Ectodermal cell (in vitro differentiated cells): ENCODE measurements around the gene PLXNA2.

Source experiments
- H3K27ac ChIP-seq: 2 replicates; pipeline ENCODE4 v1.7.0; 2013; ENCODE audit warnings: mild to moderate bottlenecking, low read depth, low read length; ENCODE audit not compliant: insufficient read depth, poor library complexity, severe bottlenecking
- H3K27me3 ChIP-seq: 2 replicates; pipeline ENCODE4 v1.7.0; 2013; ENCODE audit warnings: mild to moderate bottlenecking, low read length; ENCODE audit not compliant: insufficient read depth, control insufficient read depth, poor library complexity, severe bottlenecking
- H3K36me3 ChIP-seq: one replicate; pipeline ENCODE4 v1.7.0; 2013; ENCODE audit warnings: low read length; ENCODE audit not compliant: control insufficient read depth, insufficient read depth
- H3K4me1 ChIP-seq: one replicate; pipeline ENCODE4 v1.7.0; 2013; ENCODE audit warnings: low read length; ENCODE audit not compliant: control insufficient read depth, insufficient read depth
- H3K4me3 ChIP-seq: 2 replicates; pipeline ENCODE4 v1.7.0; 2013; ENCODE audit warnings: low read depth, low read length, control low read depth; ENCODE audit not compliant: insufficient read depth
- H3K9me3 ChIP-seq: 2 replicates; pipeline ENCODE4 v1.7.0; 2013; ENCODE audit warnings: mild to moderate bottlenecking, low read length, moderate library complexity; ENCODE audit not compliant: control insufficient read depth
- WGBS, 2 experiments: methylation state at CpG; one replicate each; pipeline ENCODE4 v1.1.7; 2013; ENCODE audit warnings: missing lambda C conversion rate in 2 of 2; 5-methylcytosine and 5-hydroxymethylcytosine counted together

The PLXNA2 gene

GRCh38 chr1:208265122-208265469, 20.9 kb upstream of the PLXNA2 start:
- Histone ChIP-seq H3K9me3 (no peaks in the 10 kb centered on the region), H3K27ac (no peak overlapping the region), H3K4me3 (no peak overlapping the region), H3K4me1 (peaks cover 18% of the 10 kb centered on the region), H3K36me3 (no peaks in the 10 kb centered on the region), H3K27me3 (peaks cover 7% of the 10 kb centered on the region)
- 96 to 100% methylated on average over 2 of the region's 2 CpGs for WGBS, 2 experiments

GRCh38 chr1:208264469-208265121, 20.4 kb upstream of the PLXNA2 start:
- 74 to 80% methylated on average over 2 of the region's 2 CpGs for WGBS, 2 experiments
- no peaks in the 10 kb centered on the region for H3K36me3 ChIP-seq
- H3K4me3 ChIP-seq, result no peak overlapping the region
- no peaks in the 10 kb centered on the region for H3K9me3 ChIP-seq
- H3K27ac ChIP-seq, result no peak overlapping the region
- H3K4me1 ChIP-seq, result peaks cover 13% of the 10 kb centered on the region
- H3K27me3 ChIP-seq, result peaks cover 7% of the 10 kb centered on the region

GRCh38 chr1:208261874-208262273, 17.7 kb upstream of the PLXNA2 start:
- no peaks in the 10 kb centered on the region for H3K9me3 ChIP-seq
- no peak overlapping the region for H3K4me3 ChIP-seq
- no peaks in the 10 kb centered on the region for H3K4me1 ChIP-seq
- H3K27me3 ChIP-seq, result no peaks in the 10 kb centered on the region
- H3K27ac ChIP-seq, result no peak overlapping the region
- no peaks in the 10 kb centered on the region for H3K36me3 ChIP-seq
- WGBS, 2 experiments, result 68 to 69% methylated on average over 4 of the region's 4 CpGs

GRCh38 chr1:208258277-208258676, 14.1 kb upstream of the PLXNA2 start:
- Histone ChIP-seq H3K27me3 (no peaks in the 10 kb centered on the region), H3K9me3 (no peaks in the 10 kb centered on the region), H3K4me3 (no peak overlapping the region), H3K27ac (no peak overlapping the region), H3K36me3 (no peaks in the 10 kb centered on the region), H3K4me1 (peaks cover under 1% of the 10 kb centered on the region)
- WGBS, 2 experiments, result 87 to 98% methylated on average over 3 of the region's 3 CpGs

DNA sequence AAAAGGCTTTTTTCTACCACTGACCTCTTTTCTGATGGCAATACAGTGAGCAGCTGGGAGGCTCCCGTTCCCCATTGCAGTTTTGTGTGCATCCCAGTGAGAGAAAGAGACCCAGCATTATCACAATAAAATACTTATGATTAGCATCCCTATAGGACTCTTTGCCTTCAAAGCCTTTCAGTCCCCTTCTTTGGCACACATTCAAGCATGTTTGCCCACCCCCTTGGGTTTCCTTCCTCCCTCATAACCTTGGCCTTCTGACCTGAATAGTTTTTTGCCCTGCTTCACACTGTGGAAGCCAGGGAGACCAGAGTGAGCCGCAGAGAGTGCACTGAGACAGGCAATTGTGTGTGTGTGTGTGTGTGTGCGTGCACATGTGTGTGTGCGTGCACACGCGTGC, 13.2 kb upstream of the PLXNA2 start:
- WGBS, 2 experiments, result 61 to 66% methylated on average over 6 of the region's 6 CpGs
- no peak overlapping the region for H3K27ac ChIP-seq
- no peaks in the 10 kb centered on the region for H3K27me3 ChIP-seq
- no peaks in the 10 kb centered on the region for H3K36me3 ChIP-seq
- H3K4me3 ChIP-seq, result no peak overlapping the region
- peaks cover 9% of the 10 kb centered on the region for H3K4me1 ChIP-seq
- H3K9me3 ChIP-seq, result no peaks in the 10 kb centered on the region

DNA sequence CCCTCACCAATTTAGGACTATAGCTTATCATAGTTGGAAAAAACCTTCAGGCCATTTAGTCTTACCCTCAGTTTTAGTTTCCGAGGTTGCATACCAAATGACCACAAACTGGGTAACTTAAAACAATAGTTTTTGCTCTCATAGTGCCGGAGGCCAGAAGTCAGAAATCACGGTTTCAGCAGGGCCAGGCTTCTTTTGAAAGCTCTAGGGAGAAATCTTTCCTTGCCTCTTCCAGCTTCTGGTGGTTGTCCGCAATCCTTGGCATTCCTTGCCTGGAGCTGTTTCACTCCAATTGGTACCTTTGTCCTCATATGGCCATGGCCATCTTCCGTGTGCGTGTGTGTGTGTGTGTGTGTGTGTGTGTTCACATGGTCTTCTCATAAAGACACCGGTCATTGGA, 12.4 kb upstream of the PLXNA2 start:
- Histone ChIP-seq H3K9me3 (no peaks in the 10 kb centered on the region), H3K27ac (no peak overlapping the region), H3K36me3 (no peaks in the 10 kb centered on the region), H3K4me3 (no peak overlapping the region), H3K4me1 (peaks cover 17% of the 10 kb centered on the region), H3K27me3 (no peaks in the 10 kb centered on the region)
- 79 to 91% methylated on average over 7 of the region's 7 CpGs for WGBS, 2 experiments

DNA sequence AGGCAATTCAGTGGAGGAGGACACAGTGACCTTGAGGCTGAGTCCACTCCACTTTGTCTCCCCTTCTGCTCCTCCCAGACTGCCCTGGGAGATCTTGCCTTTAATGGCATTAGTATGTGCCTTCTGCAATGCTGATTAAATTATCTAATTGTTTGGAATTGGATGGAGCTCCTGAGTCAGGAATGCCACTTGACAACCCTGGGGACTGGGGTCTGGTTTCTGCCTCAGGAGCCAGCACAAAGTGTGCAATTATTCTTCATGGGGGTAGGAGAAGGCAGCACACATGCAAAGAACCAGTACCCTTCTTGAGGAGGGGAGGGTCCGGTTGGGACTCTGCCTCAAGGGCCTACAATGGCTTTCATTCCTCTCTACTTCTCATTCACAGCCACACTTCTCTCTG, 11.9 kb upstream of the PLXNA2 start:
- 100% methylated on average over 1 of the region's 1 CpG; no CpG with 5 or more reads in 1 of the 2 experiments for WGBS, 2 experiments
- H3K27me3 ChIP-seq, result no peaks in the 10 kb centered on the region
- H3K36me3 ChIP-seq, result no peaks in the 10 kb centered on the region
- peaks cover 21% of the 10 kb centered on the region for H3K4me1 ChIP-seq
- H3K4me3 ChIP-seq, result no peak overlapping the region
- H3K9me3 ChIP-seq, result no peaks in the 10 kb centered on the region
- no peak overlapping the region for H3K27ac ChIP-seq

GRCh38 chr1:208254862-208255261, 10.7 kb upstream of the PLXNA2 start:
- peaks cover 30% of the 10 kb centered on the region for H3K4me1 ChIP-seq
- no peaks in the 10 kb centered on the region for H3K36me3 ChIP-seq
- 91 to 100% methylated on average over 1 of the region's 1 CpG for WGBS, 2 experiments
- no peak overlapping the region for H3K4me3 ChIP-seq
- no peaks in the 10 kb centered on the region for H3K27me3 ChIP-seq
- H3K9me3 ChIP-seq, result no peaks in the 10 kb centered on the region
- no peak overlapping the region for H3K27ac ChIP-seq

DNA sequence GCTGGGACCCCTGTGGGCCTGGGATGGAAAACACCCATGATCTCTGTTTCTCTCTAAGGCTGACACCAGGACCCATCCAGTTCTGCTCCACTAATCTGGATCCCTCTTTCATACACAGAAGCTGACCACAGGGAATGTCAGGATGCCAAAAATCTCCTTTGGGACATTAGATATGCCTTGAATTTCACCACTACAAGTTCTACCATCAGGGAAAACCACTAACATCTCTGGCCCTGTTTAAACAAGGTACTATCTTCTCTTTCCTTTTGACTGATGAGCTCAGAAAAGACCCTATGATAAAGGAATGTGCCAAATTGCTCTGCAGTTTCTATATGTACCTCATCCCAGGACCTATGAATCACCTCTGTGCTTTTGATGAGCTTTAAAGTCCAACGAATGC, 10.2 kb upstream of the PLXNA2 start:
- H3K27me3 ChIP-seq, result no peaks in the 10 kb centered on the region
- 100% methylated on average over 1 of the region's 1 CpG; no CpG with 5 or more reads in 1 of the 2 experiments for WGBS, 2 experiments
- no peak overlapping the region for H3K27ac ChIP-seq

DNA sequence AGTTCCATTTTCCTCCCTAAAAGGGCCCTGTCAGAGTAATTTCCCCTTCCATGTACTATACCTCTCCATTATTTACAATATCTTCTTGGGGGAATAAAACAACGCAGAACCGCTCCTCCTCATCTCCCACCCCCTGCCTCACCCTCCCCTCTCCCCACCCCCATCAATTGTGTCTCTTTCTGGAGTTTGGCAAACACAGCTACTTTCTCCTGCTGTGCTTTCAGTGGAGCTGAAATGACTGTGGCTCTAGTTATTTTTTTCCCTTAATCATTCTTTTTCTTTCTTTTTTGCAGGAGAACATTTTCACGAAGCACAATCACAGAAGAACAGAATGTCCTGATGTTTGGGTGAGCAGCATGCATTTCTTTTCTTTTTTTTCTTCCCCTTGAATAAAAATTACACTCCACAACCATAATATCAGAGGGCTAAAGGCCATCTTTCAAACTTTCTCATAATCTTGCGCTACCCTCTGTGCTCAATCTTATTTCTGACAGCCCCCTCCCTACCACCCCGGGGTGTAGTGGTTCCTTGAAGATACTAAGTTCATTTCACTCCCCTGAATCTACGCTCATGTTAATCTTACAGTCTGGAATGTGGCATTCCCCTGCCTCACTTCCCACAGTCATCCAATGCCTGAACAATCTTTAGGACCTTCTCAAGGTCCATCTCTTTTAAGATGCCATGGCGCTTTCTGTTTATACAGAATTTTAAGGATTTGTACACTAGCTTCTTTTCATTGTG, 8.8 kb upstream of the PLXNA2 start:
- 42 to 49% methylated on average over 6 to 7 of the region's 7 CpGs for WGBS, 2 experiments
- Histone ChIP-seq H3K4me3 (no peak overlapping the region), H3K4me1 (peaks cover 44% of the 10 kb centered on the region), H3K27me3 (no peaks in the 10 kb centered on the region), H3K27ac (no peak overlapping the region), H3K36me3 (no peaks in the 10 kb centered on the region), H3K9me3 (no peaks in the 10 kb centered on the region)

More for the DNA sequence above, 10.2 kb upstream of the PLXNA2 start:
- H3K4me3 ChIP-seq, result no peak overlapping the region
- peaks cover 31% of the 10 kb centered on the region for H3K4me1 ChIP-seq
- no peaks in the 10 kb centered on the region for H3K9me3 ChIP-seq
- H3K36me3 ChIP-seq, result no peaks in the 10 kb centered on the region
